Prostate gland (tissue), 2 donors: ENCODE data around the gene RD3L.

Source experiments
- POLR2A ChIP-seq: fragments of 450-650 bp; IDR thresholded peaks from one replicate; pipeline ENCODE4 v1.6.1; 2016; ENCODE audit warnings: antibody characterized with exemption, mild to moderate bottlenecking
- POLR2AphosphoS5 ChIP-seq: sonication (generic); formaldehyde crosslinking; IDR thresholded peaks from one replicate; pipeline ENCODE4 v1.6.1; 2017; ENCODE audit warnings: antibody characterized with exemption
- TF ChIP-seq, protein P1 (sequence below), 4 experiments: fragments of 200-600 bp in 2 of 4; fragments of 450-650 bp in 2 of 4; sonication (generic) in 2 of 4; IDR thresholded peaks; 1 replicate in 3 of 4; 2 replicates in 1 of 4; pipeline ENCODE4 v1.5.1; 2016 to 2019; ENCODE audit warnings: antibody characterized with exemption in 4 of 4, mild to moderate bottlenecking in 2 of 4, moderate library complexity in 2 of 4

GRCh38 chr14:103896578-103896977, 45.8 kb downstream of the RD3L start:
- TF ChIP-seq, protein P1, sequence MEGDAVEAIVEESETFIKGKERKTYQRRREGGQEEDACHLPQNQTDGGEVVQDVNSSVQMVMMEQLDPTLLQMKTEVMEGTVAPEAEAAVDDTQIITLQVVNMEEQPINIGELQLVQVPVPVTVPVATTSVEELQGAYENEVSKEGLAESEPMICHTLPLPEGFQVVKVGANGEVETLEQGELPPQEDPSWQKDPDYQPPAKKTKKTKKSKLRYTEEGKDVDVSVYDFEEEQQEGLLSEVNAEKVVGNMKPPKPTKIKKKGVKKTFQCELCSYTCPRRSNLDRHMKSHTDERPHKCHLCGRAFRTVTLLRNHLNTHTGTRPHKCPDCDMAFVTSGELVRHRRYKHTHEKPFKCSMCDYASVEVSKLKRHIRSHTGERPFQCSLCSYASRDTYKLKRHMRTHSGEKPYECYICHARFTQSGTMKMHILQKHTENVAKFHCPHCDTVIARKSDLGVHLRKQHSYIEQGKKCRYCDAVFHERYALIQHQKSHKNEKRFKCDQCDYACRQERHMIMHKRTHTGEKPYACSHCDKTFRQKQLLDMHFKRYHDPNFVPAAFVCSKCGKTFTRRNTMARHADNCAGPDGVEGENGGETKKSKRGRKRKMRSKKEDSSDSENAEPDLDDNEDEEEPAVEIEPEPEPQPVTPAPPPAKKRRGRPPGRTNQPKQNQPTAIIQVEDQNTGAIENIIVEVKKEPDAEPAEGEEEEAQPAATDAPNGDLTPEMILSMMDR (IDR thresholded peaks at IDR 0.05): no peak
- no peak for TF ChIP-seq POLR2A
- no peak for TF ChIP-seq POLR2AphosphoS5
